ES-I3 (cell line): ENCODE results near the gene TUFT1.

Experiments
- H3K36me3 ChIP-seq: 2 replicates; pipeline ENCODE4 v1.6.1; 2013; ENCODE audit warnings: mild to moderate bottlenecking, low read length, control low read depth, moderate library complexity; ENCODE audit not compliant: insufficient read depth
- H3K4me1 ChIP-seq: 2 replicates; pipeline ENCODE4 v1.6.1; 2013; ENCODE audit warnings: mild to moderate bottlenecking, control low read depth, low read length; ENCODE audit not compliant: insufficient read depth
- H3K9ac ChIP-seq: 2 replicates; pipeline ENCODE4 v1.6.1; 2013; ENCODE audit warnings: low read depth, mild to moderate bottlenecking, low read length, moderate library complexity
- H3K9me3 ChIP-seq: 2 replicates; pipeline ENCODE4 v1.6.1; 2013; ENCODE audit warnings: mild to moderate bottlenecking, low read length, moderate library complexity; ENCODE audit not compliant: control insufficient read depth, insufficient read depth

TUFT1 gene

GRCh38 chr1:151540021-151540981, at the start of gene TUFT1:
Gene TUFT1 (plus strand): TSS chr1:151540309. CDS start chr1:151540367, 58 bp downstream.
- Histone ChIP-seq H3K9ac (peak within 1 kb of the TSS; percentile 63), H3K4me1 (peaks cover 10% of the 10 kb centered on the region; the same call in 1 of the 2 replicates), H3K36me3 (no peaks in the 10 kb centered on the region; the same call in 1 of the 2 replicates), H3K9me3 (no peaks in the 10 kb centered on the region)

- H3K9me3 ChIP-seq = no peaks in the 10 kb centered on the region
- no peak overlapping the region for H3K9ac ChIP-seq
- H3K36me3 ChIP-seq = no peaks in the 10 kb centered on the region
- H3K4me1 ChIP-seq = peaks cover 3% of the 10 kb centered on the region; the same call in 1 of the 2 replicates
Observed at GRCh38 chr1:151491641-151492040, 48.5 kb upstream of the TUFT1 start.

- no peaks in the 10 kb centered on the region for H3K36me3 ChIP-seq
- peaks cover 3% of the 10 kb centered on the region; the same call in 1 of the 2 replicates for H3K4me1 ChIP-seq
- no peaks in the 10 kb centered on the region for H3K9me3 ChIP-seq
- H3K9ac ChIP-seq = no peak overlapping the region
Observed at GRCh38 chr1:151492120-151492519, 48.0 kb upstream of the TUFT1 start.

GRCh38 chr1:151493042-151493441, 47.1 kb upstream of the TUFT1 start:
- no peaks in the 10 kb centered on the region for H3K36me3 ChIP-seq
- H3K4me1 ChIP-seq = peaks cover 3% of the 10 kb centered on the region; the same call in 1 of the 2 replicates
- no peaks in the 10 kb centered on the region for H3K9me3 ChIP-seq
- H3K9ac ChIP-seq = no peak overlapping the region

GRCh38 chr1:151494741-151495281, 45.3 kb upstream of the TUFT1 start:
- no peaks in the 10 kb centered on the region for H3K36me3 ChIP-seq
- H3K9me3 ChIP-seq = no peaks in the 10 kb centered on the region
- H3K4me1 ChIP-seq = peaks cover 3% of the 10 kb centered on the region; the same call in 1 of the 2 replicates
- H3K9ac ChIP-seq = no peak overlapping the region

GRCh38 chr1:151495316-151495715, 44.8 kb upstream of the TUFT1 start:
- no peak overlapping the region for H3K9ac ChIP-seq
- no peaks in the 10 kb centered on the region for H3K9me3 ChIP-seq
- no peaks in the 10 kb centered on the region for H3K36me3 ChIP-seq
- H3K4me1 ChIP-seq = peaks cover 3% of the 10 kb centered on the region; the same call in 1 of the 2 replicates

- peaks cover 3% of the 10 kb centered on the region; the same call in 1 of the 2 replicates for H3K4me1 ChIP-seq
- no peak overlapping the region for H3K9ac ChIP-seq
- H3K36me3 ChIP-seq = no peaks in the 10 kb centered on the region
- H3K9me3 ChIP-seq = no peaks in the 10 kb centered on the region
Observed at GRCh38 chr1:151499365-151499764, 40.7 kb upstream of the TUFT1 start.

- H3K36me3 ChIP-seq = no peaks in the 10 kb centered on the region
- H3K9me3 ChIP-seq = no peaks in the 10 kb centered on the region
- H3K4me1 ChIP-seq = peaks cover 3% of the 10 kb centered on the region; the same call in 1 of the 2 replicates
- H3K9ac ChIP-seq = no peak overlapping the region
Observed at GRCh38 chr1:151499930-151500329, 40.2 kb upstream of the TUFT1 start.

GRCh38 chr1:151501474-151501873, 38.6 kb upstream of the TUFT1 start:
- no peaks in the 10 kb centered on the region for H3K36me3 ChIP-seq
- no peaks in the 10 kb centered on the region; the same call in 1 of the 2 replicates for H3K4me1 ChIP-seq
- H3K9me3 ChIP-seq = no peaks in the 10 kb centered on the region
- H3K9ac ChIP-seq = no peak overlapping the region

GRCh38 chr1:151502035-151502700, 37.9 kb upstream of the TUFT1 start:
- H3K9ac ChIP-seq = no peak overlapping the region
- no peaks in the 10 kb centered on the region; the same call in 1 of the 2 replicates for H3K4me1 ChIP-seq
- no peaks in the 10 kb centered on the region for H3K36me3 ChIP-seq
- H3K9me3 ChIP-seq = no peaks in the 10 kb centered on the region

GRCh38 chr1:151502859-151503780, 37.0 kb upstream of the TUFT1 start:
- no peaks in the 10 kb centered on the region; the same call in 1 of the 2 replicates for H3K4me1 ChIP-seq
- H3K36me3 ChIP-seq = no peaks in the 10 kb centered on the region
- no peaks in the 10 kb centered on the region for H3K9me3 ChIP-seq
- no peak overlapping the region for H3K9ac ChIP-seq

- Histone ChIP-seq H3K36me3 (no peaks in the 10 kb centered on the region), H3K4me1 (no peaks in the 10 kb centered on the region; the same call in 1 of the 2 replicates), H3K9me3 (no peaks in the 10 kb centered on the region), H3K9ac (no peak overlapping the region)
Observed at GRCh38 chr1:151504252-151504651, 35.9 kb upstream of the TUFT1 start.

GRCh38 chr1:151504759-151505158, 35.4 kb upstream of the TUFT1 start:
- Histone ChIP-seq H3K9ac (no peak overlapping the region), H3K36me3 (no peaks in the 10 kb centered on the region), H3K9me3 (no peaks in the 10 kb centered on the region), H3K4me1 (no peaks in the 10 kb centered on the region; the same call in 1 of the 2 replicates)
